ENCODE data around the gene KMT2B.

Gene KMT2B

DNA sequence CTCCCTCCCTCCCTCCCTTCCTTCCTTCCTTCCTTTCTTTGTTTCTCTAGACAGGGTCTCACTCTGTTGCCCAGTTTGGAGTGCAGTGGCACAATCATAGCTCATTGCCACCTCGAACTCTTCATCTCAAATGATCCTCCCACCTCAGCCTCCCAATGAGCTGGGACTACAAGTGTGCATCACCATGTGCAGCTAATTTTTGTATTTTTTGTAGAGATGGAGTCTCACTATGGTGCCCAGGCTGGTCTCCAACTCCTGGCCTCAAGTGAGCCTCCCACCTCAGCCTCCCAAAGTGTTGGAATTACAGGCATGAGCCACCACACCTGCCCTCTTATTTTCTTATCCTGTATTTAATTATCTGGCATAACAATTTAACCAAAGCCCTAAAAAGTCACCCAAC lies 47.1 kb upstream of the KMT2B start:
- Histone ChIP-seq H3K4me2 (ENCODE audit: low read length) (no peak overlapping the region), H3K4ac (ENCODE audit: low read depth, low read length) (no peak overlapping the region), H4K8ac (ENCODE audit: low read depth, low read length) (no peak overlapping the region), H3K79me2 (ENCODE audit: control insufficient read depth, insufficient read depth, low read length, poor library complexity) (no peaks in the 10 kb centered on the region), H3K14ac (ENCODE audit: low read length) (no peak overlapping the region), H2AFZ (ENCODE audit: insufficient read depth, low read length, poor library complexity) (no peak overlapping the region), H3K4me1 (ENCODE audit: control insufficient read depth in 1 of 2, insufficient read depth in 2 of 2, low read length in 2 of 2) (peaks cover 4% of the 10 kb centered on the region in 2 experiments), H2AK5ac (ENCODE audit: low read length) (no peak overlapping the region), H3K27ac (ENCODE audit: low read depth, low read length) (no peak overlapping the region), H4K12ac (ENCODE audit: low read depth, low read length) (no peak overlapping the region), H2BK5ac (ENCODE audit: low read depth, low read length, poor library complexity) (no peak overlapping the region), H4K91ac (ENCODE audit: low read depth, low read length) (no peak overlapping the region), H3K9ac (ENCODE audit: low read length) (no peak overlapping the region), H3K18ac (ENCODE audit: low read length) (no peak overlapping the region), H3K79me1 (ENCODE audit: low read length) (no peaks in the 10 kb centered on the region), H2BK120ac (ENCODE audit: insufficient read depth, low read length, poor library complexity) (no peak overlapping the region), H3K27me3 (ENCODE audit: insufficient read depth, low read length) (no peaks in the 10 kb centered on the region), H3K9me3 (ENCODE audit: insufficient read depth, low read depth, low read length) (peaks cover 1% of the 10 kb centered on the region), H3K23ac (ENCODE audit: low read length) (no peak overlapping the region), H3K36me3 (ENCODE audit: control insufficient read depth in 1 of 2, insufficient read depth in 2 of 2, low read length in 2 of 2) (no peaks in the 10 kb centered on the region), H2BK12ac (ENCODE audit: low read length) (no peak overlapping the region), H3K4me3 (ENCODE audit: low read depth, low read length) (no peak overlapping the region)
- no CpG with 5 or more reads among the region's 1 CpG for WGBS (ENCODE audit: extremely low coverage, insufficient coverage, insufficient read length)
- peak in 1 of 2 donors; percentile 38 for DNase-seq

DNA sequence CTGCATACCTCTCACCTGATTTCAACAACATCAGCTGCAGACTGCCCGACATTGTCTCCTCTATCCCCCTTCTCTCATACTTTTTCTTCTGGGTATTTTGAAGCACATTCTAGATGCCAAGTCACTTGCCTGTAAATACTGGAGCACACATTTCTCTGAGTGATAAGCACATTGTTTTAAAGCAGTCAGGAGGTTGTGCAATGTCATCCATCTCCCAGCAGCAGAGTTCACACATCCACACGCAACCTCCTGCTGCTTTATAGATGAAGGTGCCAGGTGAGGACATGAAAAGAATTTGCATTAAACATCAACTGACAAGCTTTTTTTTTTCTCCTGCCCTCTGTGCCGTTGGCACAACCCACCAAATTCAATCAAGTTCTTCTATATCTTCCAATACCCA lies 46.0 kb upstream of the KMT2B start:
- H3K4me3 ChIP-seq (ENCODE audit: low read depth, low read length), result no peak overlapping the region
- H2BK120ac ChIP-seq (ENCODE audit: insufficient read depth, low read length, poor library complexity), result no peak overlapping the region
- H4K8ac ChIP-seq (ENCODE audit: low read depth, low read length), result no peak overlapping the region
- peaks cover 1% of the 10 kb centered on the region for H3K9me3 ChIP-seq (ENCODE audit: insufficient read depth, low read depth, low read length)
- H3K9ac ChIP-seq (ENCODE audit: low read length), result no peak overlapping the region
- no peak overlapping the region for H2BK12ac ChIP-seq (ENCODE audit: low read length)
- H3K4me2 ChIP-seq (ENCODE audit: low read length), result no peak overlapping the region
- H3K18ac ChIP-seq (ENCODE audit: low read length), result no peak overlapping the region
- no peak overlapping the region for H4K12ac ChIP-seq (ENCODE audit: low read depth, low read length)
- H2AFZ ChIP-seq (ENCODE audit: insufficient read depth, low read length, poor library complexity), result no peak overlapping the region
- H2AK5ac ChIP-seq (ENCODE audit: low read length), result no peak overlapping the region
- H3K27me3 ChIP-seq (ENCODE audit: insufficient read depth, low read length), result no peaks in the 10 kb centered on the region
- H3K4ac ChIP-seq (ENCODE audit: low read depth, low read length), result no peak overlapping the region
- no peak overlapping the region for H3K27ac ChIP-seq (ENCODE audit: low read depth, low read length)
- no CpG with 5 or more reads among the region's 3 CpGs for WGBS (ENCODE audit: extremely low coverage, insufficient coverage, insufficient read length)
- no peak overlapping the region for H3K14ac ChIP-seq (ENCODE audit: low read length)
- no peak overlapping the region for H2BK5ac ChIP-seq (ENCODE audit: low read depth, low read length, poor library complexity)
- peaks cover 4% of the 10 kb centered on the region in 2 experiments for H3K4me1 ChIP-seq (ENCODE audit: control insufficient read depth in 1 of 2, insufficient read depth in 2 of 2, low read length in 2 of 2)
- no peaks in the 10 kb centered on the region for H3K79me1 ChIP-seq (ENCODE audit: low read length)
- no peaks in the 10 kb centered on the region for H3K36me3 ChIP-seq (ENCODE audit: control insufficient read depth in 1 of 2, insufficient read depth in 2 of 2, low read length in 2 of 2)
- DNase-seq, result peak; percentile 72 to 84
- no peak overlapping the region for H3K23ac ChIP-seq (ENCODE audit: low read length)
- no peaks in the 10 kb centered on the region for H3K79me2 ChIP-seq (ENCODE audit: control insufficient read depth, insufficient read depth, low read length, poor library complexity)
- no peak overlapping the region for H4K91ac ChIP-seq (ENCODE audit: low read depth, low read length)

DNA sequence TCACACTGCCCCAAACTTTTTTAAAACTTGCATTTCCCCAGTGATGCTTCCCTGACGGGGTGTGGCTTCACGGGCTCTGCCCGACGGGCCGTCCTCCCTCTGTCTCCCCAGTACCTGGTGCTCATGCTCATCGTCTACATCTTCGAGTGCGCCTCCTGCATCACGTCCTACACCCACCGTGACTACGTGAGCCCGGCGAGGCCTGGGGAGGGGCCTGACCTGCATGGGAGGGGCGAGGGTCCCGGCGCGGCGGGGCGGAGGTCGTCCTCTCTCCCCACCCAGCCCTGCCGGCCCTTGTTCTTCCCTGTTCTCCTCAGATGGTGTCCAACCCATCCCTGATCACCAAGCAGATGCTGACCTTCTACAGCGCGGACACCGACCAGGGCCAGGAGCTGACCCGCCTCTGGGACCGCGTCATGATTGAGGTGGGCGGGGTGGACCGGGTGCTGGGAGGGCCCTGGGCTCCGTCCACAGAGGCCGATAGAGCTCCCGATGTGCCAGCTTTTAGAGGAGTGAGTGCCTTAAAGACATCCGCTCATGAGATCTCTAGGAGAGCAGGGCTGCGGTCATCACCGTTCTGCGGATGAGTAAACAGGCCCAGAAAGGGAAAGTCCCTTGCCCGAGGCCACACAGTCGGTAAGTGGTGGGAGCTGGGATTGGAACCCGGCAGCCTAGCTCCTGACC lies 44.5 kb upstream of the KMT2B start:
- Histone ChIP-seq H3K79me1 (ENCODE audit: low read length) (no peaks in the 10 kb centered on the region), H2BK12ac (ENCODE audit: low read length) (no peak overlapping the region), H3K9me3 (ENCODE audit: insufficient read depth, low read depth, low read length) (no peaks in the 10 kb centered on the region), H3K36me3 (ENCODE audit: control insufficient read depth in 1 of 2, insufficient read depth in 2 of 2, low read length in 2 of 2) (no peaks in the 10 kb centered on the region), H3K4me2 (ENCODE audit: low read length) (peak overlapping the region; percentile 77), H3K18ac (ENCODE audit: low read length) (no peak overlapping the region), H3K23ac (ENCODE audit: low read length) (no peak overlapping the region), H3K4ac (ENCODE audit: low read depth, low read length) (no peak overlapping the region), H3K4me3 (ENCODE audit: low read depth, low read length) (peak overlapping the region; percentile 50), H3K4me1 (ENCODE audit: control insufficient read depth in 1 of 2, insufficient read depth in 2 of 2, low read length in 2 of 2) (peaks cover 4% of the 10 kb centered on the region in 2 experiments), H2AFZ (ENCODE audit: insufficient read depth, low read length, poor library complexity) (peak overlapping the region; percentile 0), H2BK5ac (ENCODE audit: low read depth, low read length, poor library complexity) (no peak overlapping the region), H3K14ac (ENCODE audit: low read length) (no peak overlapping the region), H4K12ac (ENCODE audit: low read depth, low read length) (no peak overlapping the region), H4K91ac (ENCODE audit: low read depth, low read length) (no peak overlapping the region), H3K27me3 (ENCODE audit: insufficient read depth, low read length) (no peaks in the 10 kb centered on the region), H3K27ac (ENCODE audit: low read depth, low read length) (no peak overlapping the region), H3K9ac (ENCODE audit: low read length) (no peak overlapping the region), H2BK120ac (ENCODE audit: insufficient read depth, low read length, poor library complexity) (no peak overlapping the region), H4K8ac (ENCODE audit: low read depth, low read length) (no peak overlapping the region), H3K79me2 (ENCODE audit: control insufficient read depth, insufficient read depth, low read length, poor library complexity) (no peaks in the 10 kb centered on the region), H2AK5ac (ENCODE audit: low read length) (no peak overlapping the region)
- peak; percentile 83 to 88 for DNase-seq
- WGBS (ENCODE audit: extremely low coverage, insufficient coverage, insufficient read length), result no CpG with 5 or more reads among the region's 39 CpGs

DNA sequence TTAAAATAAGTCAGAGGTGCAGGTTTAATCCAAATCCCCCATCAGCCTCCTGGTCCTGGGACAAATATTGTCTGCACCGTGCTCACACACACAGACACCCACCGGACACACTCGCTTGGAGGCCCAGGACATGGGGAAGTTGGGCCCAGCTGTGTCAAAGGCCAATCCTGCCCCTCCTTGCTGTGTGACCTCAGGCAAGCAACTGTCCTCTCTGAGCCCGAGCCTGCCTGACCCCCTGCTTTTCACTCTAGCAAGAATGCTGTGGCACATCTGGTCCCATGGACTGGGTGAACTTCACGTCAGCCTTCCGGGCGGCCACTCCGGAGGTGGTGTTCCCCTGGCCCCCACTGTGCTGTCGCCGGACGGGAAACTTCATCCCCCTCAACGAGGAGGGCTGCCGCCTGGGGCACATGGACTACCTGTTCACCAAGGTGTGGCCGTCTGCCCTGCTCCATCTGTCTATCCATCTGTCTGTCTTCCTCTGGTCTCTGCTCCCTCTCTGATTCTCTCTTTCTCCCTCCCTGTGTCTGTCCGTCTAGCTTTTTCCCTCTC lies 42.1 kb upstream of the KMT2B start:
- no peaks in the 10 kb centered on the region for H3K36me3 ChIP-seq (ENCODE audit: control insufficient read depth in 1 of 2, insufficient read depth in 2 of 2, low read length in 2 of 2)
- no peak overlapping the region for H2BK120ac ChIP-seq (ENCODE audit: insufficient read depth, low read length, poor library complexity)
- H3K79me2 ChIP-seq (ENCODE audit: control insufficient read depth, insufficient read depth, low read length, poor library complexity), result no peaks in the 10 kb centered on the region
- no peak overlapping the region for H3K27ac ChIP-seq (ENCODE audit: low read depth, low read length)
- no CpG with 5 or more reads among the region's 15 CpGs for WGBS (ENCODE audit: extremely low coverage, insufficient coverage, insufficient read length)
- no peak overlapping the region for H3K4me2 ChIP-seq (ENCODE audit: low read length)
- no peak overlapping the region for H4K12ac ChIP-seq (ENCODE audit: low read depth, low read length)
- no peak overlapping the region for H2AFZ ChIP-seq (ENCODE audit: insufficient read depth, low read length, poor library complexity)
- no peak overlapping the region for H3K4ac ChIP-seq (ENCODE audit: low read depth, low read length)
- no peak overlapping the region for H3K9ac ChIP-seq (ENCODE audit: low read length)
- peaks cover 4% of the 10 kb centered on the region in 2 experiments for H3K4me1 ChIP-seq (ENCODE audit: control insufficient read depth in 1 of 2, insufficient read depth in 2 of 2, low read length in 2 of 2)
- H2AK5ac ChIP-seq (ENCODE audit: low read length), result no peak overlapping the region
- H3K79me1 ChIP-seq (ENCODE audit: low read length), result no peaks in the 10 kb centered on the region
- no peak for DNase-seq
- no peak overlapping the region for H3K14ac ChIP-seq (ENCODE audit: low read length)
- H2BK12ac ChIP-seq (ENCODE audit: low read length), result no peak overlapping the region
- H4K91ac ChIP-seq (ENCODE audit: low read depth, low read length), result no peak overlapping the region
- H4K8ac ChIP-seq (ENCODE audit: low read depth, low read length), result no peak overlapping the region
- H3K9me3 ChIP-seq (ENCODE audit: insufficient read depth, low read depth, low read length), result no peaks in the 10 kb centered on the region
- no peak overlapping the region for H3K18ac ChIP-seq (ENCODE audit: low read length)
- H3K4me3 ChIP-seq (ENCODE audit: low read depth, low read length), result no peak overlapping the region
- no peaks in the 10 kb centered on the region for H3K27me3 ChIP-seq (ENCODE audit: insufficient read depth, low read length)
- H3K23ac ChIP-seq (ENCODE audit: low read length), result no peak overlapping the region
- H2BK5ac ChIP-seq (ENCODE audit: low read depth, low read length, poor library complexity), result no peak overlapping the region

Data from trophoblast cell (in vitro differentiated cells and primary cell).